ENCODE results near the gene VIM.

VIM gene

DNA sequence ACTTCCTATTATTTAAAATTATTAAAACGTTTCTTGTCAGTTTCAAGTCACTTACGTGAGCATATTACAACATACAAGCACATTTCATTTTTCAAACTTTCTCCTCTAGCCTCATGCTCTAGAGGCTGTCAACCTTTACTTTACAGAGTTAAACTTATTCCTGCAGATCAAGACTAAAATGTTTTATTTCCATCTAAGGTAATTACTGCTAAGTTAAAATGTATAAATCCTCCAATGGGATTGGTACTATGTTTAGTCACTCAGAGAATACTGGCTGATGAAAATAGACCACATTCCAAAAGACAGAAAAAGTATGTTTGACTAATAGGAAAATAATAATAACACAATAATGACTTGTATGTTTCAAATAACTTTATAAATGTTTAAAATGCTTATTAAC, 18.2 kb upstream of the VIM start:
- H3K4me2 ChIP-seq (ENCODE audit: low read depth, low read length, poor library complexity, severe bottlenecking), result no peak overlapping the region
- no peaks in the 10 kb centered on the region for H4K20me1 ChIP-seq (ENCODE audit: insufficient read depth, low read length, poor library complexity, severe bottlenecking)
- no peaks in the 10 kb centered on the region for H3K79me2 ChIP-seq (ENCODE audit: insufficient read depth, low read length)
- TF ChIP-seq, protein P1, sequence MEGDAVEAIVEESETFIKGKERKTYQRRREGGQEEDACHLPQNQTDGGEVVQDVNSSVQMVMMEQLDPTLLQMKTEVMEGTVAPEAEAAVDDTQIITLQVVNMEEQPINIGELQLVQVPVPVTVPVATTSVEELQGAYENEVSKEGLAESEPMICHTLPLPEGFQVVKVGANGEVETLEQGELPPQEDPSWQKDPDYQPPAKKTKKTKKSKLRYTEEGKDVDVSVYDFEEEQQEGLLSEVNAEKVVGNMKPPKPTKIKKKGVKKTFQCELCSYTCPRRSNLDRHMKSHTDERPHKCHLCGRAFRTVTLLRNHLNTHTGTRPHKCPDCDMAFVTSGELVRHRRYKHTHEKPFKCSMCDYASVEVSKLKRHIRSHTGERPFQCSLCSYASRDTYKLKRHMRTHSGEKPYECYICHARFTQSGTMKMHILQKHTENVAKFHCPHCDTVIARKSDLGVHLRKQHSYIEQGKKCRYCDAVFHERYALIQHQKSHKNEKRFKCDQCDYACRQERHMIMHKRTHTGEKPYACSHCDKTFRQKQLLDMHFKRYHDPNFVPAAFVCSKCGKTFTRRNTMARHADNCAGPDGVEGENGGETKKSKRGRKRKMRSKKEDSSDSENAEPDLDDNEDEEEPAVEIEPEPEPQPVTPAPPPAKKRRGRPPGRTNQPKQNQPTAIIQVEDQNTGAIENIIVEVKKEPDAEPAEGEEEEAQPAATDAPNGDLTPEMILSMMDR (conservative IDR thresholded peaks at IDR 0.05; ENCODE audit: low read length), result no peak
- no peak for TF ChIP-seq EZH2phosphoT487 (IDR thresholded peaks at IDR 0.05; ENCODE audit: borderline replicate concordance)
- H3K4me3 ChIP-seq (ENCODE audit: low read length, poor library complexity, severe bottlenecking), result no peak overlapping the region
- no peak overlapping the region for H2AFZ ChIP-seq (ENCODE audit: low read length)
- no peaks in the 10 kb centered on the region for H3K36me3 ChIP-seq (ENCODE audit: insufficient read depth, low read length)
- H3F3A ChIP-seq (ENCODE audit: low read depth), result 0 out of 2 replicates have a peak, but pooled peaks cover 10% of the 10 kb centered on the region
- no peak overlapping the region for H3K9ac ChIP-seq (ENCODE audit: low read depth, low read length, poor library complexity, severe bottlenecking)
- H3K9me3 ChIP-seq (ENCODE audit: insufficient read depth, low read depth, low read length), result no peaks in the 10 kb centered on the region
- H3K27me3 ChIP-seq (ENCODE audit: insufficient read depth, low read length, poor library complexity, severe bottlenecking), result no peaks in the 10 kb centered on the region
- H3K4me1 ChIP-seq (ENCODE audit: insufficient read depth, low read length, poor library complexity, severe bottlenecking), result peaks cover 68% of the 10 kb centered on the region
- H3K9me2 ChIP-seq (replicated peaks; ENCODE audit: low read depth, low read length), result no peaks in the 10 kb centered on the region

DNA sequence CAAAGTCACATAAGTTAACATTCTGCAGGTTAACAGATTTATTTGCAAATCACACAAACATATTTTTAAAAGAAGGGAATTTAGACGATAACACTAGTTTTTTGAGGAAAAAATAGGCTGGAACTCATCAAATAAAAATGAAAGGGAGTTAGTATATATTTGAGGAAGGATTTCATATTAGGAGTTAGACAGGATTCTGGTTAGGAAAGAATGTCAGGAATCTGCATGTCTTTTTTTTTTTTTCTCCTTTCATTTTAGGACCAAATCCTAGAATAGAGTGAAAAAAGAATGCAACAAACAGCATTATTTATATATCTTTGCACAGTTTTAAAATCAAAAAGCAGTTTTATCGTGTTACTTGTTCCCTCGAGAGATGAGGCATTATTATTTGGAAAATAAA, 17.7 kb upstream of the VIM start:
- Histone ChIP-seq H3K79me2 (ENCODE audit: insufficient read depth, low read length) (no peaks in the 10 kb centered on the region), H3K9me3 (ENCODE audit: insufficient read depth, low read depth, low read length) (no peaks in the 10 kb centered on the region), H3K4me2 (ENCODE audit: low read depth, low read length, poor library complexity, severe bottlenecking) (no peak overlapping the region), H3F3A (ENCODE audit: low read depth) (peaks cover 13% of the 10 kb centered on the region), H4K20me1 (ENCODE audit: insufficient read depth, low read length, poor library complexity, severe bottlenecking) (no peaks in the 10 kb centered on the region), H3K27me3 (ENCODE audit: insufficient read depth, low read length, poor library complexity, severe bottlenecking) (no peaks in the 10 kb centered on the region), H3K4me3 (ENCODE audit: low read length, poor library complexity, severe bottlenecking) (no peak overlapping the region), H3K4me1 (ENCODE audit: insufficient read depth, low read length, poor library complexity, severe bottlenecking) (peaks cover 70% of the 10 kb centered on the region), H3K9me2 (replicated peaks; ENCODE audit: low read depth, low read length) (no peaks in the 10 kb centered on the region), H3K36me3 (ENCODE audit: insufficient read depth, low read length) (no peaks in the 10 kb centered on the region), H2AFZ (ENCODE audit: low read length) (no peak overlapping the region), H3K9ac (ENCODE audit: low read depth, low read length, poor library complexity, severe bottlenecking) (no peak overlapping the region)
- TF ChIP-seq, protein P1 (conservative IDR thresholded peaks at IDR 0.05; ENCODE audit: low read length), result no peak
- TF ChIP-seq EZH2phosphoT487 (IDR thresholded peaks at IDR 0.05; ENCODE audit: borderline replicate concordance), result no peak

DNA sequence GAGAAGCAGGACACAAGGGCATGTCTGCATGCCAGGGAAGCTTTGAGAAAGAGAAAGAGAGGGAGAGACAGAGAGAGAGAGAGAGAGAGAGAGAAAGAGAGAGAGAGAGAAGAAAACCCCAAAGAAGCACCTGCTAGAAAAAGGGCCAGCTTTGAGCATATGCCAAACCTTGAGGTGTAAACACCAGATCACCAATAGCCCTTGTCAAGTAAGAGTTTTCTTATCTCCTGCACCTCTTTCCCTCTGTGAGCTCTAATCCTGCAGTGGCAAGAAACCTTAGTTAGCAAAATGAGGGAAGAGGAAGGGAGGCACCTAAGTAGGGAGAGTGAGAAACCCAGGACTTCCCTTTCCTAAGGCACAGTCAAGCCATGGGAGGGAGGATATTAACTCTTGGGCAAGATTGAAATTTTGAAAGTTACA, 15.2 kb upstream of the VIM start:
- Histone ChIP-seq H3K9me2 (replicated peaks; ENCODE audit: low read depth, low read length) (no peaks in the 10 kb centered on the region), H3F3A (ENCODE audit: low read depth) (peaks cover 24% of the 10 kb centered on the region), H3K4me1 (ENCODE audit: insufficient read depth, low read length, poor library complexity, severe bottlenecking) (peaks cover 73% of the 10 kb centered on the region), H4K20me1 (ENCODE audit: insufficient read depth, low read length, poor library complexity, severe bottlenecking) (no peaks in the 10 kb centered on the region), H3K9ac (ENCODE audit: low read depth, low read length, poor library complexity, severe bottlenecking) (peak overlapping the region; percentile 32), H3K4me3 (ENCODE audit: low read length, poor library complexity, severe bottlenecking) (no peak overlapping the region), H2AFZ (ENCODE audit: low read length) (peak overlapping the region; percentile 52), H3K27me3 (ENCODE audit: insufficient read depth, low read length, poor library complexity, severe bottlenecking) (no peaks in the 10 kb centered on the region), H3K36me3 (ENCODE audit: insufficient read depth, low read length) (no peaks in the 10 kb centered on the region), H3K4me2 (ENCODE audit: low read depth, low read length, poor library complexity, severe bottlenecking) (no peak overlapping the region), H3K9me3 (ENCODE audit: insufficient read depth, low read depth, low read length) (no peaks in the 10 kb centered on the region), H3K79me2 (ENCODE audit: insufficient read depth, low read length) (no peaks in the 10 kb centered on the region)
- TF ChIP-seq, protein P1 (conservative IDR thresholded peaks at IDR 0.05; ENCODE audit: low read length), result no peak
- no peak for TF ChIP-seq EZH2phosphoT487 (IDR thresholded peaks at IDR 0.05; ENCODE audit: borderline replicate concordance)

All from Loucy (cell line).